BLaER1 treated with 17β-estradiol and CSF1 and Interleukin-3, amounts not matched to agents 10 nM and 100 nM (cell line): ENCODE data around the gene NOL7.

ENCODE experiments used
- H3K27ac ChIP-seq, 11 experiments: shearing (Covaris generic); formaldehyde crosslinking; 2 replicates each; pipeline ENCODE4 v1.8.1; 2022
- H3K27me3 ChIP-seq, 11 experiments: shearing (Covaris generic); formaldehyde crosslinking; 2 replicates each; pipeline ENCODE4 v1.8.1; 2022
- H3K36me3 ChIP-seq, 11 experiments: shearing (Covaris generic); formaldehyde crosslinking; 2 replicates each; pipeline ENCODE4 v1.8.1; 2022
- H3K4me1 ChIP-seq, 10 experiments: shearing (Covaris generic); formaldehyde crosslinking; 2 replicates each; pipeline ENCODE4 v1.8.1; 2022
- H3K4me2 ChIP-seq, 11 experiments: shearing (Covaris generic); formaldehyde crosslinking; 2 replicates each; pipeline ENCODE4 v1.8.1; 2022
- H3K4me3 ChIP-seq, 10 experiments: shearing (Covaris generic); formaldehyde crosslinking; 2 replicates each; pipeline ENCODE4 v1.8.1; 2022
- H3K9ac ChIP-seq, 11 experiments: shearing (Covaris generic); formaldehyde crosslinking; 2 replicates each; pipeline ENCODE4 v1.8.1; 2022
- H3K9me3 ChIP-seq, 11 experiments: shearing (Covaris generic); formaldehyde crosslinking; replicated peaks in 1 of 11; 2 replicates each; pipeline ENCODE4 v1.8.1; 2022
- H4K20me1 ChIP-seq, 11 experiments: shearing (Covaris generic); formaldehyde crosslinking; 2 replicates each; pipeline ENCODE4 v1.8.1; 2022
- Cebpa-rat ChIP-seq, 11 experiments: shearing (Covaris generic); IDR thresholded peaks; 2 replicates each; pipeline ENCODE4 v1.8.1; 2022

Gene NOL7

DNA sequence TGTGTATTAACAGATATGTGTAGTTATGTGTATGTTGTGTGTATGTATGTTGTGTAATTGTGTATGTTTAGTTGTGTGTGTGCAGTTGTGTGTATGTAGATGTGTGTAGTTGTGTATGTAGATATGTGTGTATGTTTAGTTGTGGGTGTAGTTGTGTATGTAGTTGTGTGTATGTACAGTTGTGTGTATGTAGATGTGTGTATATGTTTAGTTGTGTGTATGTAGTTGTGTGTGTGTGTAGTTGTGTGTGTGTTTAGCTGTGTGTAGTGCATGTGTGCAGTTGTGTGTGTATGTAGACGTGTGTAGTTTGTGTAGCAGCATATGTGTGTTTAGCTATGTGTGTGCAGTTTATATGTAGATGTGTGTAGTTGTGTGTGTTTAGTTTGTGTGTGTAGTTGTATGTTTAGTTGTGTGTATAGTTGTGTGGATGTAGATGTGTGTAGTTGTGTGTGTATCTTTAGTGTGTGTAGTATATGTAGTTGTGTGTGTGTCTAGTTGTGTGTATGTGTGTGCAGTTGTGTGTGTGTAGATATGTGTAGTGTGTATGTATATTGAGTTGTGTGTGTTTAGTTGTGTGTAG, 24.5 kb upstream of the NOL7 start:
- TF ChIP-seq Cebpa-rat (IDR thresholded peaks at IDR 0.05) = no peak
- Histone ChIP-seq H3K9me3 (no peaks in the 10 kb centered on the region), H3K4me2 (no peak overlapping the region), H3K27me3 (no peaks in the 10 kb centered on the region), H3K4me3 (no peak overlapping the region), H3K4me1 (no peaks in the 10 kb centered on the region), H3K36me3 (peaks cover 45 to 83% (median 71%) of the 10 kb centered on the region in 11 experiments), H4K20me1 (no peaks in the 10 kb centered on the region; a peak in 1 of 22 replicates), H3K9ac (no peak overlapping the region), H3K27ac (no peak overlapping the region)

DNA sequence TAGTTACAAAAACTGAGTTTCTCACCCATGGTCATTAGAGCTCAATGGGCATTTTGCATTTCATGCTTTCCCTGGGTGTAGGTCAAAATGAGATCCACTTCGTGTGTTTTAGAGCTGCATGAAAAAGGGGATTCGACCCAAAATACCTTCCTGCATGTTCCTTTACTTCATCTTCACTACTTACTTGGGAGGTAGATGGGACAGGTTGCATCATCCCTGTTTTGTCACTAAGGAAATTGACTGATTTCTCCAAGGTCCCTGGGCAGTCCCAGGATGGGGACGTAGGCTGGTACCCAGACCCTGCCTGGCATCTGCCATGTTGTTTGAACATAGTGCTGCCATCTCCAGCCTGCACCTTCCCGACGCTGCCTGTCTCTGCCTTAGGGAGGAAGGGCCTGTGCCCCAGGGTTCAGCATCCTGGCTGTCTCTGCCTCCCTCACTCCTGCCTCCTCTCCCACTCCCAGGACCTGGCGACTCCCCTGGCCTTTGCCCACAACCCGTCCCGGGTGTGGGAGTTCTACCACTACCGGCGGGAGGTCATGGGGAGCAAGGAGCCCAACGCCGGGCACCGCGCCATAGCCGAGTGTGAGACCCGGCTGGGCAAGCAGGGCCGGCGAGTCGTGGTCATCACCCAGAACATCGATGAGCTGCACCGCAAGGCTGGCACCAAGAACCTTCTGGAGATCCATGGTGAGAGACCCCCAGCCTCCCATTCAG, 23.8 kb upstream of the NOL7 start:
- H3K27me3 ChIP-seq = no peaks in the 10 kb centered on the region
- no peaks in the 10 kb centered on the region for H3K4me1 ChIP-seq
- no peak overlapping the region for H3K9ac ChIP-seq
- TF ChIP-seq Cebpa-rat (IDR thresholded peaks at IDR 0.05) = no peak
- H3K4me3 ChIP-seq = no peak overlapping the region
- peaks cover 48 to 90% (median 76%) of the 10 kb centered on the region in 11 experiments for H3K36me3 ChIP-seq
- no peaks in the 10 kb centered on the region for H3K9me3 ChIP-seq
- H4K20me1 ChIP-seq = no peaks in the 10 kb centered on the region; a peak in 1 of 22 replicates
- H3K27ac ChIP-seq = no peak overlapping the region
- H3K4me2 ChIP-seq = no peak overlapping the region

DNA sequence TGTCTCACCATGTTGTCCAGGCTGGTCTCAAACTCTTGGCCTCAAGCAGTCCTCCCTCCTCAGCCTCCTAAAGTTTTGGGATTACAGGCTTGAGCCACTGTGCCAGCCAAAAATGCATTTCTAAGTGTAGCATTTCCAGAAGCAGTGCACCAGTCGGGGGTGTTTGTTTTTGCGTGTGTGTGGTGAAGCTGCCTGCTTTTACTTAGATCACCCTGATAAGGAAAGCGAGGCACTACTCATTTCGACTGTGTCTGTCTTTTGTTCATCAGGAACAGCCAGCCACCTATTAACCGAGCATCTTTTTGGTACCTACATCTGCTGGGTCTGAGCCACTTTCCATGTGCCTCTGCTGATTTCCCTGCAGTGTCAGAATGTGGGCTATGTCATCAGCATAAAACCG, 22.0 kb upstream of the NOL7 start:
- H3K4me3 ChIP-seq = no peak overlapping the region
- H3K27me3 ChIP-seq = no peaks in the 10 kb centered on the region
- H3K4me2 ChIP-seq = no peak overlapping the region
- H3K36me3 ChIP-seq = peaks cover 52 to 91% (median 73%) of the 10 kb centered on the region in 11 experiments
- no peaks in the 10 kb centered on the region; a peak in 1 of 22 replicates for H4K20me1 ChIP-seq
- TF ChIP-seq Cebpa-rat (IDR thresholded peaks at IDR 0.05) = no peak
- H3K4me1 ChIP-seq = no peaks in the 10 kb centered on the region
- H3K27ac ChIP-seq = no peak overlapping the region
- H3K9ac ChIP-seq = no peak overlapping the region
- H3K9me3 ChIP-seq = no peaks in the 10 kb centered on the region

DNA sequence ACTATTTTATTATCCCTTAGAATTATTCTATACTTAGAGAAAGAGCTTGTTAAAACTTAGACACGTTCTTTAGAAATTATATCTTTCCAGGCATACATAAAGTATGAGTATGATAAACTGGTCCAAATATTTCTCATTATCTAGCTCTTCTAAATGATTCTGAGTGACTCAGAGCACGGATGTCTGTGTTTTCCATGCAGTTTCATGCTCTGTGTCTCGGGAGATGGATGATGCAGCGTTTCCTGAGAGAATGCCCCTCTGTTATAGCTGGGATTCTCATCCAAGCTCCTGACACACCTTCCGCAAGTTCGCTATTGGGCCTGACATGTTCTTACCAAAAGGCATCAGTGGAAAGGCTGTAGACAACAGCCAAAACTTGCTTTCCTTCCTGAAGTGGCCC, 21.4 kb upstream of the NOL7 start:
- Histone ChIP-seq H4K20me1 (no peaks in the 10 kb centered on the region; a peak in 1 of 22 replicates), H3K4me1 (no peaks in the 10 kb centered on the region), H3K27ac (no peak overlapping the region), H3K4me3 (no peak overlapping the region), H3K4me2 (no peak overlapping the region), H3K9ac (no peak overlapping the region), H3K9me3 (no peaks in the 10 kb centered on the region), H3K27me3 (no peaks in the 10 kb centered on the region), H3K36me3 (peaks cover 49 to 91% (median 72%) of the 10 kb centered on the region in 11 experiments)
- no peak for TF ChIP-seq Cebpa-rat (IDR thresholded peaks at IDR 0.05)

DNA sequence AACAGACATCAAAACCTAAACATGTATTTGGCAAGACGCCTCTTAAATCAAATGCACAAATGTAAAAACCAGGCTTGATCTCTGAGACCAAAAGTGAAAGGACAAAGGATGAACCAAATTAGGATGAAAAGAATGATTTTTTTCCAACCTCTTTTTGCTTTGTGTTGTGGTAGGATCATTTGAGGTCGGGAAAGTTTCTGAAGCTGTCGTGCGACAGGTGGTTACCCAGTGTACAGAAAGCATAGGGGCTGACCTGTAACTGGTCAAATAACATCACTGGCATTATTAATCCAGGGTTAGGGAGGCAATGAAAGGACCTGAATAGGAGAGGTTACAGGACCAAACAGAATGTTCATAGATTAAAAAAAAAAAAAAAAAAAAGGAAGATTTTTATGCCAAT, 18.1 kb upstream of the NOL7 start:
- Histone ChIP-seq H3K9ac (no peak overlapping the region), H3K27me3 (no peaks in the 10 kb centered on the region), H3K4me2 (no peak overlapping the region), H3K36me3 (peaks cover 50 to 99% (median 78%) of the 10 kb centered on the region in 11 experiments), H3K4me1 (no peaks in the 10 kb centered on the region), H3K9me3 (peaks cover 0 to 12% (median 0%) of the 10 kb centered on the region in 11 experiments; a peak in 3 of 22 replicates), H3K27ac (no peak overlapping the region), H3K4me3 (no peak overlapping the region), H4K20me1 (no peaks in the 10 kb centered on the region)
- TF ChIP-seq Cebpa-rat (IDR thresholded peaks at IDR 0.05) = no peak

DNA sequence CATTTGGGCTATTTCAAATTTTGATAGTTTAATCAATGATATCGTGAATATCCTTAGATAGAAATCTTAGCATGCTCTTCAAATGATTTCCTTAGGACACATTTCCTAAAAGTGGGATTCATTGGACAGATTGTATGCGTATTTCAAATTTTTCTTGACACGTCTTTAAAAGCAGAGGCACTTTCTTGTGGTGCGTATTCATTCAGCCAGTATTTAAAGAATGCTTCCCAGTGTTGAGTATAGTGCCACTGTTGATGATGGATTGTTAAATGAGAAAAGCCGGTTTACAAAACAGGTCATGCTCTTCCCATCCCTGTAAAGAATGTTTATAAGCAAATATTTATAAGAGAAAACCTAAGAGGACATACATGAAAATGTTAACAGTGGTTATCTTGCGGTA, 15.1 kb upstream of the NOL7 start:
- H3K4me1 ChIP-seq = no peaks in the 10 kb centered on the region

DNA sequence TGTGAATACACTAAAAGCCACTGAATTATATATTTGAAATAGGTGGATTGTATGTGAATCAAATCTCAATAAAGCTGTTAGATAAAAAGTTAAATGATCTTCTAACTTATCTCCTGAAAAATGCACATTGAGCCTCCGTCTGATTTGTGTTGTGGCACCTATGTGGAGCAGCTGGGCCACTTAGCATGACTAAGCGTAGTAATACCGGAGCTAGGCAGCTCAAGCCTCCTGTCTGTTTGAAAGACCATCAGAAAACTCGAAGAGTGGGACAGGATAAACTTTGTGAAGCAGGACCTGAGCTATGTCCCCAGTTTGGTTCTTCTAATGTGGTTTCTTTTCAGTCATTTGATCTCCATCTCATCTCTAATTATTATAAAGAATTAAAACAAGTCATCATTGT, 11.0 kb upstream of the NOL7 start:
- Histone ChIP-seq H3K9me3 (peaks cover 0 to 12% (median 0%) of the 10 kb centered on the region in 11 experiments; a peak in 3 of 22 replicates), H4K20me1 (no peaks in the 10 kb centered on the region; a peak in 1 of 22 replicates), H3K27ac (no peak overlapping the region), H3K27me3 (no peaks in the 10 kb centered on the region), H3K36me3 (peaks cover 11 to 68% (median 37%) of the 10 kb centered on the region in 11 experiments; a peak in 21 of 22 replicates), H3K4me3 (no peak overlapping the region), H3K4me1 (no peaks in the 10 kb centered on the region), H3K9ac (no peak overlapping the region), H3K4me2 (no peak overlapping the region)
- TF ChIP-seq Cebpa-rat (IDR thresholded peaks at IDR 0.05) = no peak

More for the DNA sequence above, 15.1 kb upstream of the NOL7 start:
- no peaks in the 10 kb centered on the region for H4K20me1 ChIP-seq
- H3K4me2 ChIP-seq = no peak overlapping the region
- peaks cover 37 to 93% (median 66%) of the 10 kb centered on the region in 11 experiments for H3K36me3 ChIP-seq
- no peak overlapping the region for H3K4me3 ChIP-seq
- H3K27ac ChIP-seq = no peak overlapping the region
- TF ChIP-seq Cebpa-rat (IDR thresholded peaks at IDR 0.05) = no peak
- peaks cover 0 to 12% (median 0%) of the 10 kb centered on the region in 11 experiments; a peak in 3 of 22 replicates for H3K9me3 ChIP-seq
- no peaks in the 10 kb centered on the region for H3K27me3 ChIP-seq
- no peak overlapping the region for H3K9ac ChIP-seq

DNA sequence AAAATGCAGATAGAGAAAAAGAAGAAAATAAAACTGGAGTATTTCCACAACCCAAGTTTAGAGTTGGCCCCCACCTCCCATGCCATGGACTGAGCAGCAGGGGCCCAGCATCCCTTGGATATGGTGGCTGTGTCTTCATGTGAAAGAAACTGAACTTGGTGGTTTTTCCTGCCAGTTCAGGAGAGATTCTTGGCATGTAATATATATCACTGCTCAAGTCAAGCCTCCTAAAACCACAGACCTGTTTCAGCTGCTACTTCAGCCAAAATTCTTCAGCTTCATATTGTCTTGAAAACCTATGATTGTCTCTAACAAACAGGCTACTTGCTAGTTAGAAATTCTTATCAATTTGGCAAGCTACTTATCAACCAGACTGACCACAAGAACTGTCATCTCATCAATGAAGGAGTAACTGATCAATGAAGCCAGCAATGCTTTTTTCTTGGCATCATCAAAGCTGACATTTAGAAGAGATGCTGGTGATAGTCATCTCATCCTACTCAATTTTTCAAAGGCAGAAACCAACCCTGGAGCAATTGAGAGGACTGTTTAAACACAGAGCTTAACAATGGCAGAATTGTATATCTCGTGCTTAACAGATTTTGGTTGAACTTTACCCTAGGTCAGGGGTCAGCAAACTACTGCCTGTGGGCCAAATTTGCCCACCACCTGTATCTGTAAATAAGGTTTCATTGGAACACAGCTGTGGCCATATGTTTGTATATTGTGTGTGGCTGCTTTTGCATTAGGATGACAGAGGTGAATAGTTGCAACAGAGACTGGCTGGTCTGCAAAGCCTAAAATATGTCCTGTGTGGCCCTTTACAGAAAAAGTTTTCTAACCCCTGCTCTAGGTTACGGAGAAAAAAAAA, 10.4 kb upstream of the NOL7 start:
- no peak overlapping the region for H3K4me3 ChIP-seq
- no peaks in the 10 kb centered on the region; a peak in 1 of 22 replicates for H4K20me1 ChIP-seq
- H3K9ac ChIP-seq = no peak overlapping the region

DNA sequence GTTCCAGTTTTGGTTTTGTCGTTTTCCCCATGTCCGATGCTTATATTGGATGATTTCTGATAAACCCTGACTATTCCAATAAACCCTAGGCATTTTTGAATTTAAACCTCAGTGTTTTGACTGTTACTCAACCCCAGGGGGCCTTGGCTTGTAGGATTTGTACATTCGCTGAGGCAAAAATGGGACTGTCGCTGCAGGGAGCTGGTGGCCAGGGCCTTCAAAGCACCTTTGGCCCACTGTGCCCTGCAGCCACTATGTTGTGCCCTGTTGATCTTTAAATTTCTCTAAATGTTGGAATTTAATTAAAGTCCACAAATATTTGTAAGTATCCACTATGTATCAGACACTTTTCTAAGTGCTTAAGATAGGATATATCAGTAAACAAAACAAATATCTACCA, 9.5 kb upstream of the NOL7 start:
- peaks cover 0 to 12% (median 0%) of the 10 kb centered on the region in 11 experiments; a peak in 3 of 22 replicates for H3K9me3 ChIP-seq
- peaks cover 11 to 54% (median 29%) of the 10 kb centered on the region in 11 experiments; a peak in 21 of 22 replicates for H3K36me3 ChIP-seq
- peaks cover 0 to 8% (median 1%) of the 10 kb centered on the region in 10 experiments; a peak in 10 of 20 replicates for H3K4me1 ChIP-seq
- H3K27ac ChIP-seq = no peak overlapping the region
- H3K4me3 ChIP-seq = no peak overlapping the region
- no peaks in the 10 kb centered on the region for H3K27me3 ChIP-seq
- no peak overlapping the region for H3K4me2 ChIP-seq
- no peaks in the 10 kb centered on the region; a peak in 1 of 22 replicates for H4K20me1 ChIP-seq
- no peak for TF ChIP-seq Cebpa-rat (IDR thresholded peaks at IDR 0.05)
- H3K9ac ChIP-seq = no peak overlapping the region

More for the DNA sequence above, 10.4 kb upstream of the NOL7 start:
- Histone ChIP-seq H3K4me2 (no peak overlapping the region), H3K36me3 (peaks cover 11 to 63% (median 36%) of the 10 kb centered on the region in 11 experiments; a peak in 21 of 22 replicates), H3K27ac (no peak overlapping the region), H3K4me1 (no peaks in the 10 kb centered on the region; a peak in 1 of 20 replicates), H3K27me3 (no peaks in the 10 kb centered on the region), H3K9me3 (peaks cover 0 to 12% (median 0%) of the 10 kb centered on the region in 11 experiments; a peak in 3 of 22 replicates)
- TF ChIP-seq Cebpa-rat (IDR thresholded peaks at IDR 0.05) = no peak
